GM12864 (cell line): Measurements from ENCODE around the gene ISCU.
A peak's percentile ranks its signal among the peaks of the same experiment; 100 is the strongest.

ENCODE experiments used
- DNase-seq: peaks from one replicate; pipeline ENCODE4 v3.0.0-alpha.2; 2011; ENCODE audit warnings: low read depth
- H3K4me3 ChIP-seq: 2 replicates; pipeline ENCODE4 v1.5.1; 2011; ENCODE audit warnings: mild to moderate bottlenecking, low read depth, low read length, control low read depth
- CTCF ChIP-seq: IDR thresholded peaks from 2 replicates; pipeline ENCODE4 v1.5.1; 2011; ENCODE audit warnings: low read depth, mild to moderate bottlenecking, moderate library complexity, low read length, control low read depth, inconsistent platforms; ENCODE audit errors: missing control alignments

ISCU gene

GRCh38 chr12:108562348-108563135 is at the start of gene ISCU:
ISCU (plus strand) TSS chr12:108562596; CDS start chr12:108562623, 27 bp downstream.
- H3K4me3 ChIP-seq: peak within 1 kb of the TSS; percentile 77
- no peak for TF ChIP-seq CTCF
- peak; percentile 91 for DNase-seq

- DNase-seq: no peak
- peak overlapping the region; percentile 70 for H3K4me3 ChIP-seq
- no peak for TF ChIP-seq CTCF
Observed at GRCh38 chr12:108514468-108514972, 47.9 kb upstream of the ISCU start.

GRCh38 chr12:108514973-108515814 is 47.2 kb upstream of the ISCU start, which contains the start of gene FICD:
FICD (plus strand) TSS chr12:108515277; CDS start chr12:108516973, 1,696 bp downstream.
- H3K4me3 ChIP-seq: peak within 1 kb of the TSS; percentile 70
- TF ChIP-seq CTCF: no peak
- peak; percentile 97 for DNase-seq

- TF ChIP-seq CTCF: no peak
- peak overlapping the region; percentile 70 for H3K4me3 ChIP-seq
- no peak for DNase-seq
Observed at GRCh38 chr12:108515916-108516315, 46.5 kb upstream of the ISCU start.

- H3K4me3 ChIP-seq: peak overlapping the region; percentile 70
- DNase-seq: no peak
- no peak for TF ChIP-seq CTCF
Observed at GRCh38 chr12:108516511-108517275, 45.7 kb upstream of the ISCU start.

GRCh38 chr12:108517288-108518100 is 44.9 kb upstream of the ISCU start:
- DNase-seq: no peak
- H3K4me3 ChIP-seq: no peak overlapping the region
- TF ChIP-seq CTCF: no peak
